H9 (cell line): ENCODE data around the gene FBXO31. TPM values are rescaled to one million over a fixed set of nuclear protein-coding genes. Genes with fewer than 3 reads are reported as not detected.

Experiments used
- DNase-seq: peaks from one replicate; pipeline ENCODE4 v3.0.0-alpha.2; 2017
- H2AFZ ChIP-seq: one replicate; pipeline ENCODE4 v1.6.1; 2013; ENCODE audit warnings: mild to moderate bottlenecking, low read length, control low read depth, moderate library complexity
- H2AK5ac ChIP-seq: 2 replicates; pipeline ENCODE4 v1.6.1; 2013; ENCODE audit warnings: low read length, control low read depth, mixed read lengths; ENCODE audit not compliant: insufficient read length
- H2BK120ac ChIP-seq: one replicate; pipeline ENCODE4 v1.6.1; 2013; ENCODE audit warnings: low read depth, mild to moderate bottlenecking, low read length, control low read depth, inconsistent platforms; ENCODE audit not compliant: poor library complexity, severe bottlenecking
- H2BK12ac ChIP-seq: 2 replicates; pipeline ENCODE4 v1.6.1; 2013; ENCODE audit warnings: low read length, control low read depth, mixed read lengths, low read depth; ENCODE audit not compliant: insufficient read length
- H2BK15ac ChIP-seq: 2 replicates; pipeline ENCODE4 v1.6.1; 2013; ENCODE audit warnings: low read depth, low read length, control low read depth
- H2BK20ac ChIP-seq: one replicate; pipeline ENCODE4 v1.6.1; 2013; ENCODE audit warnings: low read depth, mild to moderate bottlenecking, low read length, control low read depth, inconsistent platforms; ENCODE audit not compliant: poor library complexity, severe bottlenecking
- H2BK5ac ChIP-seq: 2 replicates; pipeline ENCODE4 v1.6.1; 2013; ENCODE audit warnings: low read length, control low read depth, mixed read lengths; ENCODE audit not compliant: insufficient read length
- H3K14ac ChIP-seq: 2 replicates; pipeline ENCODE4 v1.6.1; 2013; ENCODE audit warnings: low read length, control low read depth; ENCODE audit not compliant: insufficient read depth
- H3K18ac ChIP-seq: 2 replicates; pipeline ENCODE4 v1.6.1; 2013; ENCODE audit warnings: low read depth, mild to moderate bottlenecking, mixed read lengths, low read length, control low read depth; ENCODE audit not compliant: insufficient read length
- H3K23ac ChIP-seq: 2 replicates; pipeline ENCODE4 v1.6.1; 2013; ENCODE audit warnings: low read length, control low read depth, mixed read lengths, low read depth; ENCODE audit not compliant: insufficient read length
- H3K23me2 ChIP-seq: 2 replicates; pipeline ENCODE4 v1.6.1; 2013; ENCODE audit warnings: low read depth, mild to moderate bottlenecking, mixed read lengths, low read length, control low read depth; ENCODE audit not compliant: insufficient read length, poor library complexity, severe bottlenecking
- H3K27ac ChIP-seq: 2 replicates; pipeline ENCODE4 v1.5.1; 2013; ENCODE audit warnings: low read length, control low read depth, mixed read lengths, low read depth; ENCODE audit not compliant: insufficient read length
- H3K27me3 ChIP-seq: 2 replicates; pipeline ENCODE4 v1.6.1; 2013; ENCODE audit warnings: low read length, control low read depth, inconsistent platforms; ENCODE audit not compliant: insufficient read depth
- H3K4ac ChIP-seq: 2 replicates; pipeline ENCODE4 v1.6.1; 2013; ENCODE audit warnings: low read depth, mild to moderate bottlenecking, control low read depth, inconsistent platforms, low read length, moderate library complexity
- H3K4me1 ChIP-seq: 2 replicates; pipeline ENCODE4 v1.6.1; 2013; ENCODE audit warnings: low read length, control low read depth, inconsistent platforms; ENCODE audit not compliant: insufficient read depth
- H3K4me2 ChIP-seq: 2 replicates; pipeline ENCODE4 v1.6.1; 2013; ENCODE audit warnings: low read length, control low read depth, mixed read lengths; ENCODE audit not compliant: insufficient read length, insufficient read depth
- H3K56ac ChIP-seq: 2 replicates; pipeline ENCODE4 v1.6.1; 2013; ENCODE audit warnings: low read depth, mild to moderate bottlenecking, mixed read lengths, low read length, control low read depth; ENCODE audit not compliant: insufficient read length
- H3K79me1 ChIP-seq: 2 replicates; pipeline ENCODE4 v1.6.1; 2013; ENCODE audit warnings: low read depth, mild to moderate bottlenecking, moderate library complexity, low read length, control low read depth, inconsistent platforms; ENCODE audit not compliant: insufficient read depth, poor library complexity, severe bottlenecking
- H3K79me2 ChIP-seq: 2 replicates; pipeline ENCODE4 v1.6.1; 2013; ENCODE audit warnings: low read length, control low read depth, inconsistent platforms; ENCODE audit not compliant: insufficient read depth
- H3K9ac ChIP-seq: 2 replicates; pipeline ENCODE4 v1.6.1; 2013; ENCODE audit warnings: low read length, control low read depth, mixed read lengths; ENCODE audit not compliant: insufficient read length; ENCODE audit errors: extremely low read depth
- H3K9me3 ChIP-seq: one replicate; pipeline ENCODE4 v1.6.1; 2013; ENCODE audit warnings: low read depth, low read length, inconsistent platforms; ENCODE audit not compliant: control insufficient read depth
- H3T11ph ChIP-seq: one replicate; pipeline ENCODE4 v1.6.1; 2013; ENCODE audit warnings: mild to moderate bottlenecking, low read length, control low read depth, inconsistent platforms
- H4K20me1 ChIP-seq: one replicate; pipeline ENCODE4 v1.6.1; 2013; ENCODE audit not compliant: control insufficient read depth, insufficient read length, insufficient read depth
- H4K5ac ChIP-seq: 2 replicates; pipeline ENCODE4 v1.6.1; 2013; ENCODE audit warnings: low read depth, mild to moderate bottlenecking, mixed read lengths, low read length, control low read depth; ENCODE audit not compliant: insufficient read length
- H4K8ac ChIP-seq: replicated peaks from 2 replicates; pipeline ENCODE4 v1.6.1; 2013; ENCODE audit warnings: low read length, control low read depth, mixed read lengths, low read depth; ENCODE audit not compliant: insufficient read length
- H4K91ac ChIP-seq: 2 replicates; pipeline ENCODE4 v1.6.1; 2013; ENCODE audit warnings: low read depth, mild to moderate bottlenecking, moderate library complexity, mixed read lengths, low read length, control low read depth; ENCODE audit not compliant: insufficient read length
- H3K27ac Mint-ChIP-seq, 3 experiments: 2 replicates in 2 of 3; 3 replicates in 1 of 3; pipeline ENCODE4 v1.8.0; 2020 to 2021; ENCODE audit warnings: mixed read lengths in 3 of 3, mild to moderate bottlenecking in 1 of 3, moderate library complexity in 1 of 3
- H3K27me3 Mint-ChIP-seq: 2 replicates; pipeline ENCODE4 v1.8.0; 2021; ENCODE audit warnings: low read depth, mild to moderate bottlenecking, moderate library complexity, mixed read lengths
- H3K36me3 Mint-ChIP-seq, 3 experiments: 2 replicates in 2 of 3; 3 replicates in 1 of 3; pipeline ENCODE4 v1.8.0; 2020 to 2021; ENCODE audit warnings: low read depth in 3 of 3, mixed read lengths in 3 of 3; ENCODE audit not compliant: insufficient read depth in 1 of 3
- H3K4me1 Mint-ChIP-seq, 2 experiments: 2 replicates each; pipeline ENCODE4 v1.8.0; 2020; ENCODE audit warnings: mixed read lengths in 2 of 2
- H3K4me3 Mint-ChIP-seq, 2 experiments: 2 replicates in 1 of 2; 3 replicates in 1 of 2; pipeline ENCODE4 v1.8.0; 2020 to 2021; ENCODE audit warnings: mild to moderate bottlenecking in 2 of 2, mixed read lengths in 2 of 2, moderate library complexity in 1 of 2
- H3K9me3 Mint-ChIP-seq, 2 experiments: 2 replicates in 1 of 2; 3 replicates in 1 of 2; pipeline ENCODE4 v1.8.0; 2020; ENCODE audit warnings: mild to moderate bottlenecking in 2 of 2, mixed read lengths in 2 of 2, moderate library complexity in 1 of 2
- CTCF ChIP-seq: fragments of 200-600 bp; sonication (generic); conservative IDR thresholded peaks from 3 replicates; pipeline ENCODE4 v1.8.0; 2021; ENCODE audit warnings: antibody characterized with exemption, mild to moderate bottlenecking
- WGBS: extraction: QIAGEN DNeasy Blood & Tissue Kit; methylation state at CpG from one replicate; pipeline ENCODE4 v1.1.7; 2013; ENCODE audit warnings: missing lambda C conversion rate, low lambda C conversion rate, mixed read lengths; ENCODE audit not compliant: insufficient read length; ENCODE audit errors: extremely low coverage; 5-methylcytosine and 5-hydroxymethylcytosine counted together
- total RNA-seq: library from RNA; stranded (reverse); gene quantifications from 2 replicates; pipeline ENCODE4 v1.2.1, GENCODE V29; 2021

The FBXO31 gene
- total RNA-seq, 1 experiment from 2014 or later: 24.2 TPM

GRCh38 chr16:87297407-87297806, 86.2 kb downstream of the FBXO31 start:
- H3K27me3 ChIP-seq: no peaks in the 10 kb centered on the region
- no peak overlapping the region for H3K9ac ChIP-seq
- no peak overlapping the region for H3K23ac ChIP-seq
- H4K8ac ChIP-seq: no peak overlapping the region
- H4K91ac ChIP-seq: no peak overlapping the region
- no CpG with 5 or more reads among the region's 5 CpGs for WGBS
- H2BK5ac ChIP-seq: no peak overlapping the region
- no peak overlapping the region for H2AK5ac ChIP-seq
- H3K79me2 ChIP-seq: no peaks in the 10 kb centered on the region
- H4K5ac ChIP-seq: no peak overlapping the region
- H3K4me2 ChIP-seq: no peak overlapping the region
- no peak overlapping the region for H3K4ac ChIP-seq
- no peak overlapping the region for H2BK12ac ChIP-seq
- no peak overlapping the region for H3T11ph ChIP-seq
- no peak overlapping the region for H2BK20ac ChIP-seq
- Mint-ChIP-seq H3K27me3 (peaks cover 2% of the 10 kb centered on the region; the same call in 1 of the 2 replicates), H3K4me1 (peaks cover 3 to 5% of the 10 kb centered on the region in 2 experiments; a peak in 3 of 4 replicates), H3K36me3 (peaks cover 2 to 4% (median 4%) of the 10 kb centered on the region in 3 experiments; a peak in 5 of 7 replicates), H3K9me3 (no peaks in the 10 kb centered on the region), H3K27ac (no peak overlapping the region), H3K4me3 (no peak overlapping the region)
- H3K79me1 ChIP-seq: no peaks in the 10 kb centered on the region
- H2BK15ac ChIP-seq: no peak overlapping the region
- no peaks in the 10 kb centered on the region for H3K23me2 ChIP-seq
- DNase-seq: no peak
- H3K18ac ChIP-seq: no peak overlapping the region
- no peak overlapping the region for H3K27ac ChIP-seq
- H2BK120ac ChIP-seq: no peak overlapping the region
- no peak for TF ChIP-seq CTCF
- no peak overlapping the region for H3K14ac ChIP-seq
- H3K56ac ChIP-seq: no peak overlapping the region
- H4K20me1 ChIP-seq: peaks cover 3% of the 10 kb centered on the region
- H2AFZ ChIP-seq: no peak overlapping the region
- no peaks in the 10 kb centered on the region for H3K4me1 ChIP-seq
- peaks cover 3% of the 10 kb centered on the region for H3K9me3 ChIP-seq
